C4-2B (cell line): ENCODE data around the gene AICDA.

Source experiments
- H3K27ac ChIP-seq: fragments of 450-650 bp; 2 replicates; pipeline ENCODE4 v1.5.1; 2017
- CTCF ChIP-seq: fragments of 450-650 bp; conservative IDR thresholded peaks from 2 replicates; pipeline ENCODE4 v1.5.1; 2017; ENCODE audit warnings: mild to moderate bottlenecking
- ZFX ChIP-seq: fragments of 450-650 bp; IDR thresholded peaks from 2 replicates; pipeline ENCODE4 v1.6.1; 2017

AICDA gene

DNA sequence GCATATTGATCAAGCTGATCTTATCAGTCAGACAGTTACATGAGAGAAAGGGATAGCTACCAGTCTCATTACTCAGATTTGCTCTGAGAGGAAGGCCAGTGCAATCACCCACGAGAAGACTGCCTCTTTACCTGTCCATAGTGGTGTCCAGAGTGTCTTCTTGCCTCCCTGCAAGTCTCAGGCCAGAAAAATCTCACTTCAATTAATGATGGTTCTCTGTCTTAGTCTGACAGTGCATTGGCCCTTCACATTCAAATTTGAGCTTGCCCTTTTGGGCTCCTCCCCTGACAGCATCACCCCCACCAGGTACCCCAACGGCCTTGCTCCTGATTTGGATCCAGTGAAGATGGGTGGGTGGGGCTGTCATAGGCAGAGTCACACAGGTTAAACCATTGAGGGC lies at the start of gene AICDA:
AICDA (minus strand) TSS at position 231 of the 400 bp plus-strand sequence; CDS start at position 139, 92 bp downstream.
- no peak within 1 kb of the TSS for H3K27ac ChIP-seq
- TF ChIP-seq CTCF (no peak), ZFX (no peak)

DNA sequence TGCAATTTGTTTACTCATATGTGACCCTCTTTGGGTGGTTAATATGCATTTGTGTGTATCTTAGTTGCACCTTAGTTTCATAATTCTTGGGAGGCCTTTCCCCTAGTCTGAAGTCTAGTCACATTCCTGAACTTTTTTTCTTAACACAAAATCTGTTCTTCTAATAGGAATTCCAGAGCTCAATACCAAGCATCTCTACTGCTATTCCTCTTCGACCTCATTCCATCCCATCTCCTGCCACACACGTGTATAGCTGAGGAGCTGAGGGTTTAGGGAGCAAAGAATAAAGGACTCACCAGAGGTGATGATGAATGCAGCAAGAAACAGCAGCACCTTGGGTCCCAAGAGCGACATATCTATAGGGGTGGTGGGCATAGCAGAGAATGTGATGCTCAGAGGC lies 49.1 kb upstream of the AICDA start:
- TF ChIP-seq CTCF (no peak), ZFX (no peak)
- no peak overlapping the region for H3K27ac ChIP-seq

- H3K27ac ChIP-seq, result no peak overlapping the region
- TF ChIP-seq CTCF, result no peak
- TF ChIP-seq ZFX, result no peak
Observed at GRCh38 chr12:8661016-8661415, 48.4 kb upstream of the AICDA start.

DNA sequence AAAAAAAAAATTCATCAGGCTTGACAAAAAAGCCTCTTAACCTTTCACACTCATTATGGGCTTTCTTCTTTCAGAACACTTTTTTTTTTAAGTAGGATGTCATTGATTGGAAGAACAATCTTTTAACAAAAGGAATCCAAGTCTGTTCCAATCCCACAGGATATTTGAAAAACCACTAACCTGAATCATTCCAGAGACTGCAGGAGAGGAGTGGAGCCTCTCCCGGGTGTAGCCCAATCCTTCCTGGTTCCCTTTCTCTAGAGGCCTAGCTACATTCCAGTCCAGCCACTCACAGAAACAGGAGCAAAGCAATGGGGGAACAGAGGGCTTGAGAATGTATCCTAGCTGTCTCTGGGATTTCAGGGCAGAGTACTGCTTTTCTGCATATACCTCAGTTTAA lies 45.7 kb upstream of the AICDA start:
- no peak overlapping the region for H3K27ac ChIP-seq
- TF ChIP-seq CTCF (no peak), ZFX (no peak)

DNA sequence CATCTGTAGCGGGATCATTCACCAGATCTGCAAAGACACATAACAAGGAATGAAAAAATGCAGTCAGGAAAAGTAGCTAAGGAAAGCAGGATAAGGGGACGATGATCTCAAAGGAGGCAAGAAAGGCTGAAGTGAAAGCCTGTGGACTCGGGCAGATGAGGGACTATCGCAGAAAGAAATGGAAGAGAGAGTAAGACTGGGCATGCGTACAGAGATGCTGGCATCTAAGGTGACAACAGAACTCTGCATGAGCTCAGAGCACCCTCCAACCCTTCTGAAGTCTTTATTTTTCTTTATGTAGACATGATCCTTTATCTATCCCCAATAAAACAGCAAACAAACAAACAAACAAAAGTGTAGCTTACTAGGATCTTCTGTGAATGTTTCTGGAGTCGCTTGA lies 42.8 kb upstream of the AICDA start:
- TF ChIP-seq ZFX (no peak), CTCF (no peak)
- no peak overlapping the region for H3K27ac ChIP-seq

- TF ChIP-seq CTCF (no peak), ZFX (no peak)
- no peak overlapping the region for H3K27ac ChIP-seq
Observed at GRCh38 chr12:8648576-8649205, 36.0 kb upstream of the AICDA start.

DNA sequence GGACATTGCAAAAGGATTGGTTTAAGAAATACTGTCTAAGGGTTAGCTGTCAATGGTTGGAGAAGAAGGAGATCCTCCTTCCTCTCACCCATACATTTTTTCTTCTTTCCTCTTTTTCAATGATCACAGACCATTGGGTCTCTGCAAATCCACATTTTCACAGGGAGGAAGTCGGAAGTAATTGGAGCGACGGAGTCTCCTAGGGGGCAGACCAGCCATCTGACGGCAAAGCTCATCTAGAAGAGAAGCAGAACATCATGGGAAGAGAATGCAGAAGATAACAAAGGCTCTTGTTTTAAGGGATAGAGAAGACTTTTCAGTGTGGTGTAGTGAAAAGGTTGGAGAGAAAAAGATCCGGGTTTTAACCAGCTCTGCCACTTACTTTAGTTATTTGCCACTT lies 35.3 kb upstream of the AICDA start:
- H3K27ac ChIP-seq, result no peak overlapping the region
- TF ChIP-seq ZFX (no peak), CTCF (no peak)
